ENCODE measurements around the gene CADM4.

CADM4 gene

DNA sequence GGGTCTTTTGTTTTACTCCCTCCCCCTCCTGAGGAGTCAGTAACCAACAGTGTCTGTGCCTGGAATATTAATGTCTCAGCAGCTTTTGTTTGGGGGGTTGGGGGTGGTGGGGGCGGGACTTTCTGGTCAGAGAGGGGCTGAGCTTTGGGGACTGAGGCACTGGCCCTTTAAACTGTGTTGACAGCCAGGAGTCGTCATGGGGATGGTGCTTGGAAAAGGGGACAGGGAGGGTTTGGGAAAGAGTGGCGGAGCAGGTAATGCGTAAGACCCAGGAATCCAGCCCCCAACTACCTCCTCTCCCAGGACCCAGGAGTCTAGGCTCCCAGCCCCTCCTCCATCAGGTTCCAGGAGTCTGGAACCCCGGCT lies 5.2 kb downstream of the CADM4 start:
- no peak for DNase-seq (ENCODE audit: low read depth in 3 of 3)

- no peak for DNase-seq (ENCODE audit: low read depth in 3 of 3)
These were observed 5.6 kb downstream of the CADM4 start for GRCh38 chr19:43634068-43634467.

DNA sequence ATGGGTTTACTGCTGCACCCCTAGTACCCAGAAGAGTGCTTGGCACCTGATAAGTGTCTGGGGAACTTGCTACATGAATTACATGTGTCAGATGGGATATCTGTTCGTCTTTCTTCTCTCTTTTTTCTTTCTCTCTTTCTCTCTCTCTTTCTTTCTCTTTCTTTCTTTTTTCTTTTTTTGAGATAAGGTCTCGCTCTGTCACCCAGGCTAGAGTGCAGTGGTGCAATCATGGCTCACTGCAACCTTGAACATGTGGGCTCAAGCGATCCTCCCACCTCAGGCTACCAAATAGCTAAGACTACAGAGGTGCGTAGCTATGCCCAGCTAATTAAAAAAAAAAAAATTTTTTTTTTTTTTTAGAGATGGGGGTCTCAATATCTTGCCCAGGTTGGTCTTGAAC lies 6.1 kb downstream of the CADM4 start:
- DNase-seq (ENCODE audit: low read depth in 3 of 3), result no peak

GRCh38 chr19:43631491-43631890 lies 8.2 kb downstream of the CADM4 start:
- no peak for DNase-seq (ENCODE audit: low read depth in 3 of 3)

DNA sequence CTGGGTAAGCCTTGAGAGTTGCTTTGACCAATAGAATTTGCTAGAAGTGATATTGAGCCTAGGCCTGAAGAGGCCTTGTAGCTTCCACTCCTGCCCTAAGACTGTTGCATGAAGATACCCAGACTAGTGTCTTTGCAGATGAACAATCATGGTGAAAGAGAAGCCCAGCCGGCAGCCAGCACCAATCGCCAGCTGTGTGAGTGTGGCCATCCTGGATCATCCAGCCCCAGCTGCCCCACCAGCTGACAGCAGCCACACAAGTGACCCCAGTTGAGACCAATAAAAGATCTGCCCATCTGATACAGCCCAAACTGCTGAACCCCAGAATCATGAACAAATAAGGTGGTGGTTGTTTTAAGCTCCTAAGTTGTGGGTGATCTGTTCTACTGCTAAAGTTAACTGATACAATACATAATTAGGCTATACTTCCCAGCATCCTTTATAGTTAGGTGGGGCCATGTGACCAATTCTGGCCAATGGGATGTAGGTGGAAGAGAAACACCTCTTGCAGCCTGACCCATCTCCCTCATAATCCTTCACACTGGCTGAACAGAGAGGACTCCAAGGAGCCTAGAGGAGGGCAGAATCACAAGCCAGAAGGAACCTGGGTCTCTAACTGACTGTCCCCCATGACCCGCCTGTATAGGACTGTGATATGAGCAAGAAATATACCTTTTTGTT lies 10.9 kb downstream of the CADM4 start:
- no peak for DNase-seq (ENCODE audit: low read depth in 3 of 3)

- no peak for DNase-seq (ENCODE audit: low read depth in 3 of 3)
These were observed 12.8 kb downstream of the CADM4 start for GRCh38 chr19:43626838-43627237.

DNA sequence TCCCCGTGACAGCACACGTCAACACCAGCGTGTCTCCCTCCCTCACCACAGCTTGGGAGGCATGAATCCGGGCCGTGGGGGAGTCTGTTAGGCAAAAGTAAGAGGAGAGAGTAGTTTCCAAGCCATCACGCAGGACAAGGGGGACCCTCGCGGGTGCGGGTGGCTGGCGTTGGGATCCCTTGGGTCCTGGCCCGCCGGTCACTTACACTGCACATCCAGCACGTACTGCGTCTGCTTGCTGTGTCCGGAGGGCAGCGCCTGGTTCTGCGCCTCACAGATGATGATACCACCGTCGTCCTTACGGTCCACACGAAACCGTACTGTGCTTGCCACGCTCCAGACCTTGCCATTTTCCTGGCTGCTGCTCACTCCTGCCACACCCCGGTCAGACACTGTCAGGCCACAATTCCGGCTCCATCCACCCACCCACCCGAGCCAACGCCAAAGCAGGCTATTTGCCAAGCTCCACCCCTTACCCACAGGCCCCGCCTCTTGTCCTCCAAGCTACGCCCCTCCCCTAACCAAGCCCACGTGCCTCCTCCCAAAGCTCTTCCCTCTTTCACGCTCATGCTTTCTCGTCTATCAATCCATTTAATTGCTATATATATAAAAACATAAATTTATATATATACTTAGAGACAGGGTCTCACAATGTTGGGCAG lies 13.6 kb downstream of the CADM4 start:
- DNase-seq (ENCODE audit: low read depth in 3 of 3), result peak in 1 of 3 experiments; percentile 15

GRCh38 chr19:43624933-43625332 lies 14.7 kb downstream of the CADM4 start:
- peak; percentile 66 to 90 (median 67) for DNase-seq (ENCODE audit: low read depth in 3 of 3)

- peak in 1 of 3 experiments; percentile 23 for DNase-seq (ENCODE audit: low read depth in 3 of 3)
These were observed 15.6 kb downstream of the CADM4 start for GRCh38 chr19:43623889-43624670.

DNA sequence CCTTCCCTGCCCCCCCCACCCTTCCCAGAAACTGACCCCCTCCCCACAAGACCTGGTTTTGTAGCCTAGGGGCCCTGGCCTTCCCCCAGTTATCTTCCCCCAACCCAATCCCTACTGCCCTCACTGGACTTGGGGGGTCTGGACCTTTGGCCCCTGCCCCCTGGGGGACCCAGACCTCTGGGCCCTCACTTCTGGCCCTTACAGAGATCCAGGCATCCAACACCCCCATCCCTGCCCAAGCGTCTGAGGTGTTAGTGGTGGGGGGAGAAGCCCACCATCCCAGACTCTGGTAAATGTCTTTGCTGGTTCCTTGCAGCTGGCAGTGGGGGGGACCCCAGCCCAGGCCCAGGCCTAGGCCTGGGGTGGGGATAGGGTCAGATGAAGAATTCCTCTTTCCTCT lies 16.7 kb downstream of the CADM4 start:
- DNase-seq (ENCODE audit: low read depth in 3 of 3), result no peak

GRCh38 chr19:43622070-43622469 lies 17.6 kb downstream of the CADM4 start:
- DNase-seq (ENCODE audit: low read depth in 3 of 3), result no peak

- peak in 1 of 3 experiments; percentile 87 for DNase-seq (ENCODE audit: low read depth in 3 of 3)
These were observed 19.3 kb downstream of the CADM4 start for GRCh38 chr19:43620061-43621001.

GRCh38 chr19:43619262-43620060 lies 20.2 kb downstream of the CADM4 start, which contains the start of gene ZNF428:
Gene ZNF428 (minus strand): TSS chr19:43619629. CDS start chr19:43614304, 5,325 bp downstream.
- peak; percentile 77 to 85 (median 79) for DNase-seq (ENCODE audit: low read depth in 3 of 3)

- peak in 2 of 3 experiments; percentile 27 to 49 for DNase-seq (ENCODE audit: low read depth in 3 of 3)
These were observed 20.8 kb downstream of the CADM4 start for GRCh38 chr19:43618921-43619261.

DNA sequence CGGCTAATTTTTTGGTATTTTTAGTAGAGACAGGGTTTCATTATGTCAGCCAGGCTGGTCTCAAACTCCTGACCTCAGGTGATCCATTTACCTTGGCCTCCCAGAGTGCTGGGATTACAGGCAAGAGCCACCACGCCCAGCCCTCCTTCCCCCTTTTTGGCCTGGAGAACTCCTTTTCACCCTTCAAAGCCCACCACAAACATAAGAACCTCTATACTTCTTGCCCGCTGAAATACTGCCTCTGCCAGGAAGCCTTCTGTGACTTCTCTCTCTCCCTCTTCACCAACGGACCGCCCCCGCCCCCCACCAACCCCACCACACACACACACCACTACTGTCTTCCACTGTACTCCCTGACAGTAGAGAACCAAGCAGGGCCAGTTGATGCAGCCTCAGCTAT lies 22.7 kb downstream of the CADM4 start:
- no peak for DNase-seq (ENCODE audit: low read depth in 3 of 3)

DNA sequence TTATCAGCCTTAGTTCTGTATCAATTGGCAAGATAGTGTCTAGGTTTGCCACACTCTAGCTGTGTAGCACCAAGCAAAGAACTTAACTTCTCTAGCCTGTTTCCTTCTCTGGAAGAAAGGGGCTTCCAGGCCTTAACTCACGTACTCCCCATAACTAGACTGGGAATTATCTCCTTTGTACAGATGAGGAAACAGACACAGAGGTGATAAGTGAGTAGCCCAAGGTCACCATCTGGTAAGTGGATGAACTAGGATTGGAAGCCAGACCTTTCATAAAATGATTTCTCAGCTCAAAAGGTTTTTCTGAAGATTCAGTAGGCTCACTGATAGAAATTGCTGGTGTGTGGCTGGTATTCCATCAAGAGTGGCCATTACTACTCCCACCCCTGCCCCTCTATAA lies 23.3 kb downstream of the CADM4 start:
- no peak for DNase-seq (ENCODE audit: low read depth in 3 of 3)

GRCh38 chr19:43612374-43612773 lies 27.3 kb downstream of the CADM4 start:
- DNase-seq (ENCODE audit: low read depth in 3 of 3), result no peak

DNA sequence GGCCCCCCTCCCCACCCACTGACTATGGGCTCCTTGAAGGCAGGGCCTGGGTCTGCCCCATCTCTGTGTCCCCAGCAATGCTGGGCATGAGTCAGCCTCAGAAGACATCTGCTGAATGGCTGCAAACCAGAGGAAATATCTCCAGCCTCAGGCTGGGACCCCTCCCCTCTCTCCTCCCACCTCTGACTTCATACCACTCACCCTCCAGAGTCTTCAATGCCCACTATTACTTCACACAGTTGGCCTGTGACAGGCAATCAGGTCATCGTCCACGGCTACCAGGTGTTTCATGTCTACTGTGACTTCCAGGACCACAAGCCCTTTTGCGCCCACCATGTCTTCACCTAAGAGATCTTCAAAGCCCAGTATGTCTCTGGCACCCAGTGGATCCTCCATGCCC lies 27.9 kb downstream of the CADM4 start, which contains the start of gene SRRM5:
Gene SRRM5 (plus strand): TSS at position 301 of the 400 bp plus-strand sequence. CDS start 34 bp downstream, at position 335.
- DNase-seq (ENCODE audit: low read depth in 3 of 3), result no peak

DNA sequence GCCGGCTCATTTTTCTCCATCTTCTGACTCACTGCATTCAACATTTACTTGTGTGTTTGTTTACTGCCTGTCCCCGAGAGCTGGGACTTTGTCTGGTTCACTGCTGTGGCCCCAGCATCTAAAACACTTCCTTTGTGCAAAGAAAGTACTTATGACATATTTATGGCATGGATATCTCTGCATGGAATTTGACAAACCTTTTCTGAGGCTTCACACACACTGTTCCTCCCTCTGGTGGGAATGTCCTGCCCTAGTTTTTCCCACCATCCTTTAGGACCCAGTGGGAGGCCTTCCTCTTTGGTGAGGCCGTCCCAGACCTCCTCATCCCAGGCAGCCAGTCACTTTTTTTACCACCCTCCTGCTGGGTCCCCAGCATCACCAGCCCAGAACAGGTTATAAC lies 29.2 kb downstream of the CADM4 start:
- no peak for DNase-seq (ENCODE audit: low read depth in 3 of 3)

GRCh38 chr19:43609872-43610271 lies 29.8 kb downstream of the CADM4 start:
- DNase-seq (ENCODE audit: low read depth in 3 of 3), result no peak
